IMR-90 (cell line): ENCODE data around the gene RANBP3. TPM values are rescaled to one million over a fixed set of nuclear protein-coding genes. Genes with fewer than 3 reads are reported as not detected.

Experiments
- ATAC-seq: fragments of 200-7000 bp; cut with Tn5 transposase; 2 replicates; pipeline ENCODE4 v1.9.1; 2020; ENCODE audit warnings: low read depth, mild to moderate bottlenecking, moderate library complexity
- BruUV-seq: library from RNA; stranded (reverse); fragments of 400-500 nt; replicated peaks from 2 replicates; lab custom pipeline; 2021; lab: Mats Ljungman, UMichigan
- CTCF ChIA-PET: fragments of 300-600 bp; formaldehyde crosslinking; extraction: SDS; loops from one replicate; lab custom pipeline; 2021; ENCODE audit warnings: antibody characterized with exemption; lab: Yijun Ruan, JAX
- POLR2A ChIA-PET: fragments of 300-600 bp; sonication (Branson Sonifier 250); formaldehyde crosslinking; loops from one replicate; lab custom pipeline; 2022; ENCODE audit warnings: antibody characterized with exemption; ENCODE audit not compliant: unreplicated experiment; lab: Charles Lee
- DNase-seq: peaks from one replicate; pipeline ENCODE4 v3.0.0; 2013
- H2AFZ ChIP-seq: replicated peaks from 2 replicates; pipeline ENCODE3; 2013; ENCODE audit warnings: low read length, mild to moderate bottlenecking; ENCODE audit not compliant: poor library complexity
- H2AK5ac ChIP-seq: 2 replicates; pipeline ENCODE4 v1.6.1; 2013; ENCODE audit warnings: low read depth, low read length, inconsistent platforms
- H2AK9ac ChIP-seq: replicated peaks from 2 replicates; pipeline ENCODE3; 2013; ENCODE audit warnings: mild to moderate bottlenecking, low read depth, low read length, moderate library complexity; ENCODE audit not compliant: poor library complexity
- H2BK120ac ChIP-seq: 2 replicates; pipeline ENCODE4 v1.6.1; 2013; ENCODE audit warnings: low read depth, low read length, inconsistent platforms
- H2BK15ac ChIP-seq: 3 replicates; pipeline ENCODE4 v1.6.1; 2013; ENCODE audit warnings: low read depth, low read length, inconsistent platforms
- H2BK20ac ChIP-seq: 2 replicates; pipeline ENCODE4 v1.6.1; 2013; ENCODE audit warnings: low read depth, mild to moderate bottlenecking, inconsistent platforms, low read length, moderate library complexity
- H2BK5ac ChIP-seq: 2 replicates; pipeline ENCODE4 v1.6.1; 2013; ENCODE audit warnings: mild to moderate bottlenecking, low read depth, low read length, inconsistent platforms; ENCODE audit not compliant: poor library complexity, severe bottlenecking
- H3K14ac ChIP-seq: replicated peaks from 2 replicates; pipeline ENCODE4 v1.6.1; 2013; ENCODE audit warnings: low read depth, low read length, inconsistent platforms
- H3K18ac ChIP-seq: 2 replicates; pipeline ENCODE4 v1.6.1; 2013; ENCODE audit warnings: low read depth, low read length, control low read depth
- H3K23ac ChIP-seq: 2 replicates; pipeline ENCODE4 v1.6.1; 2013; ENCODE audit warnings: low read depth, low read length, inconsistent platforms
- H3K27ac ChIP-seq: 2 replicates; pipeline ENCODE4 v1.5.1; 2013; ENCODE audit warnings: mild to moderate bottlenecking, control low read depth, low read length; ENCODE audit not compliant: insufficient read depth
- H3K27me3 ChIP-seq: 2 replicates; pipeline ENCODE4 v1.6.1; 2013; ENCODE audit warnings: low read length; ENCODE audit not compliant: control insufficient read depth, insufficient read depth
- H3K36me3 ChIP-seq: 2 replicates; pipeline ENCODE4 v1.6.1; 2013; ENCODE audit warnings: low read length, mixed read lengths; ENCODE audit not compliant: control insufficient read depth, insufficient read depth
- H3K4ac ChIP-seq: 2 replicates; pipeline ENCODE4 v1.6.1; 2013; ENCODE audit warnings: low read depth, low read length, inconsistent platforms
- H3K4me1 ChIP-seq: 2 replicates; pipeline ENCODE4 v1.6.1; 2013; ENCODE audit warnings: low read length, mixed read lengths; ENCODE audit not compliant: control insufficient read depth, insufficient read depth
- H3K4me2 ChIP-seq: 2 replicates; pipeline ENCODE4 v1.6.1; 2013; ENCODE audit warnings: low read depth, mild to moderate bottlenecking, control low read depth, low read length, moderate library complexity
- H3K4me3 ChIP-seq: 2 replicates; pipeline ENCODE4 v1.5.1; 2013; ENCODE audit warnings: low read depth, mild to moderate bottlenecking, control low read depth, low read length, moderate library complexity; ENCODE audit not compliant: insufficient read depth
- H3K56ac ChIP-seq: 2 replicates; pipeline ENCODE4 v1.6.1; 2013; ENCODE audit warnings: low read length, inconsistent platforms; ENCODE audit not compliant: insufficient read depth; ENCODE audit errors: extremely low read depth
- H3K79me1 ChIP-seq, 2 experiments: 2 replicates each; pipeline ENCODE4 v1.6.1; 2013; ENCODE audit warnings: low read length in 2 of 2, inconsistent platforms in 1 of 2, low read depth in 1 of 2
- H3K9ac ChIP-seq: 2 replicates; pipeline ENCODE4 v1.6.1; 2013; ENCODE audit warnings: low read depth, low read length, control low read depth
- H3K9me1 ChIP-seq: 2 replicates; pipeline ENCODE4 v1.6.1; 2013; ENCODE audit warnings: low read length, inconsistent platforms; ENCODE audit not compliant: insufficient read depth
- H3K9me3 ChIP-seq: 2 replicates; pipeline ENCODE4 v1.6.1; 2013; ENCODE audit warnings: low read length; ENCODE audit not compliant: control insufficient read depth, insufficient read depth
- H4K20me1 ChIP-seq: 2 replicates; pipeline ENCODE4 v1.6.1; 2013; ENCODE audit warnings: low read length, inconsistent platforms; ENCODE audit not compliant: insufficient read depth
- H4K5ac ChIP-seq: 2 replicates; pipeline ENCODE4 v1.6.1; 2013; ENCODE audit warnings: mild to moderate bottlenecking, low read depth, low read length, control low read depth
- H4K8ac ChIP-seq, 2 experiments: 2 replicates each; pipeline ENCODE4 v1.6.1; 2013; ENCODE audit warnings: low read depth in 2 of 2, low read length in 2 of 2, control low read depth in 1 of 2, inconsistent platforms in 1 of 2
- H4K91ac ChIP-seq: 2 replicates; pipeline ENCODE4 v1.6.1; 2013; ENCODE audit warnings: low read depth, low read length, inconsistent platforms; ENCODE audit not compliant: insufficient read depth
- BHLHE40 ChIP-seq: fragments of 150-350 bp; IDR thresholded peaks from 2 replicates; pipeline ENCODE4 v1.6.1; 2016; ENCODE audit warnings: mild to moderate bottlenecking, low read depth, low read length
- CEBPB ChIP-seq: IDR thresholded peaks from 2 replicates; pipeline ENCODE4 v1.6.1; 2012; ENCODE audit warnings: low read depth, low read length, improper control_type of control experiment
- FOS ChIP-seq: fragments of 150-350 bp; IDR thresholded peaks from 2 replicates; pipeline ENCODE4 v1.6.1; 2016; ENCODE audit warnings: low read depth, low read length
- MAFK ChIP-seq: IDR thresholded peaks from 2 replicates; pipeline ENCODE4 v1.6.1; 2012; ENCODE audit warnings: low read depth, low read length, improper control_type of control experiment
- MAZ ChIP-seq: IDR thresholded peaks from 2 replicates; pipeline ENCODE4 v1.6.1; 2012; ENCODE audit warnings: low read depth, mild to moderate bottlenecking, low read length, improper control_type of control experiment, moderate library complexity, borderline replicate concordance
- MXI1 ChIP-seq: IDR thresholded peaks from 2 replicates; pipeline ENCODE4 v1.6.1; 2012; ENCODE audit warnings: low read depth, mild to moderate bottlenecking, low read length, moderate library complexity, borderline replicate concordance
- NFE2L2 ChIP-seq: fragments of 150-350 bp; IDR thresholded peaks from 2 replicates; pipeline ENCODE4 v1.6.1; 2016; ENCODE audit warnings: low read depth, mild to moderate bottlenecking, low read length
- POLR2A ChIP-seq: IDR thresholded peaks from 2 replicates; pipeline ENCODE4 v1.6.1; 2012; ENCODE audit warnings: mild to moderate bottlenecking, low read depth, low read length
- RAD21 ChIP-seq: IDR thresholded peaks from 2 replicates; pipeline ENCODE4 v1.6.1; 2012; ENCODE audit warnings: low read length, improper control_type of control experiment
- RCOR1 ChIP-seq: IDR thresholded peaks from 2 replicates; pipeline ENCODE4 v1.6.1; 2012; ENCODE audit warnings: mild to moderate bottlenecking, low read length, improper control_type of control experiment; ENCODE audit not compliant: insufficient replicate concordance
- RFX5 ChIP-seq: IDR thresholded peaks from 2 replicates; pipeline ENCODE4 v1.8.0; 2012; ENCODE audit warnings: low read depth, mild to moderate bottlenecking, low read length, moderate library complexity
- SMC3 ChIP-seq: fragments of 150-350 bp; IDR thresholded peaks from 2 replicates; pipeline ENCODE4 v1.6.1; 2016; ENCODE audit warnings: low read depth, mild to moderate bottlenecking, antibody characterized with exemption, low read length, moderate library complexity
- USF2 ChIP-seq: fragments of 150-350 bp; IDR thresholded peaks from 2 replicates; pipeline ENCODE4 v1.6.1; 2017; ENCODE audit warnings: mild to moderate bottlenecking, antibody characterized with exemption, low read length, low read depth
- WGBS, 2 experiments: methylation state at CpG; one replicate each; pipeline versions ENCODE4 v1.1.5 to v1.1.7; 2013; ENCODE audit warnings: missing lambda C conversion rate in 2 of 2; ENCODE audit not compliant: insufficient read length in 1 of 2; ENCODE audit errors: extremely low coverage in 2 of 2; 5-methylcytosine and 5-hydroxymethylcytosine counted together
- dilution Hi-C: fragments of 300-500 bp; cut with HindIII; formaldehyde crosslinking; loops from one replicate; pipeline ENCODE4 v1.14.3; 2018; ENCODE audit warnings: low sequenced_read_pairs; ENCODE audit not compliant: unreplicated experiment
- in situ Hi-C: fragments of 300-500 bp; cut with MboI; formaldehyde crosslinking; loops from 3 replicates; pipeline ENCODE4 v1.14.3; 2019; ENCODE audit warnings: low sequenced_read_pairs, inconsistent platforms, mixed read lengths
- intact Hi-C: fragments of 100-400 bp; cut with micrococcal nuclease; formaldehyde crosslinking; loops from 2 replicates; pipeline ENCODE4 v1.10.0; 2022
- polyA plus RNA-seq, 3 experiments: library from polyadenylated mRNA; depleted of rRNA; stranded (reverse); fragments of >200 nt; gene quantifications; 2 replicates each; pipeline ENCODE4 v1.2.3, GENCODE V29; 2012; ENCODE audit warnings: low replicate concordance in 1 of 3
- total RNA-seq: library from RNA; depleted of rRNA; stranded (reverse); fragments of >200 nt; gene quantifications from 2 replicates; pipeline ENCODE4 v1.2.3, GENCODE V29; 2012
- TF ChIP-seq, protein P1 (sequence below): fragments of 150-350 bp; IDR thresholded peaks from 2 replicates; pipeline ENCODE4 v1.6.1; 2016; ENCODE audit warnings: low read depth, mild to moderate bottlenecking, low read length, moderate library complexity, borderline replicate concordance
- TF ChIP-seq, protein P2 (sequence below): conservative IDR thresholded peaks from 2 replicates; pipeline ENCODE4 v1.5.1; 2012; ENCODE audit warnings: mild to moderate bottlenecking, low read depth, low read length, improper control_type of control experiment

The RANBP3 gene
- total and polyA plus RNA-seq, 2 of the 4 experiments (the other 2 are of a cell fraction) = 42.5 to 111 TPM

DNA sequence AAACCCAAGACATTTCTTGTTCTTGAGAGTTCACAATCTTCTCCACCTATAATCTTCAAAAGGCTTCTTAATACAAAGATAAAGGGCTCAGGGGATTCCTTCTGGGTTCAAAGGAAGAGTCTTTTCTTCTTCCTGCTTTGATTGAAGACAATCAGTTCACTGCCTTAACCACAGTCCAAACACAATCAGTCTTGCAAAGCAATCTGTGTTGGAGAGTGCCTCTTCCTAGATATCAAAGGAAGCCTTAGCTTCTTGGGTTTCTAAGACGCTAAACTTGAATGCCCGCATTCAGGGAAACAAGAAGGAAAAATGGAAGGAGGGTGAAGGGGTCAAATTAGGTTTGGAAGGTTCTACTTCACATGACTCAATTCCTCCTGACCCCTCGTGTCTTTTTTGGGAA, 27.2 kb downstream of the RANBP3 start:
- no peak for DNase-seq
- ATAC-seq = no peak
- no peak overlapping the region for H4K5ac ChIP-seq
- H2BK120ac ChIP-seq = no peak overlapping the region
- no peaks in the 10 kb centered on the region for H3K9me3 ChIP-seq
- intact Hi-C loops = no loop called here
- ChIA-PET POLR2A (no interaction called here), CTCF (interaction anchor here (1.0 kb wide), 1 partner anchor 17 kb away, joined by 3 read pairs; no protein-coding TSS in a partner anchor)
- no peak overlapping the region for H2AK9ac ChIP-seq
- H3K56ac ChIP-seq = no peak overlapping the region
- H3K18ac ChIP-seq = no peak overlapping the region
- H3K27ac ChIP-seq = no peak overlapping the region
- peaks cover 46% of the 10 kb centered on the region for H3K9me1 ChIP-seq
- H2BK5ac ChIP-seq = no peak overlapping the region
- no peak overlapping the region for H4K91ac ChIP-seq
- no peak overlapping the region for H2BK20ac ChIP-seq
- no peak overlapping the region for H3K4ac ChIP-seq
- BruUV-seq = no TSS peak
- peaks cover 71% of the 10 kb centered on the region for H4K20me1 ChIP-seq
- H3K23ac ChIP-seq = no peak overlapping the region; the same call in 1 of the 2 replicates
- H3K4me2 ChIP-seq = no peak overlapping the region
- in situ Hi-C loops = no loop called here
- H3K79me1 ChIP-seq = peaks cover 50 to 98% of the 10 kb centered on the region in 2 experiments
- dilution Hi-C loops = no loop called here
- H4K8ac ChIP-seq = no peak overlapping the region
- no peak overlapping the region for H2AK5ac ChIP-seq
- WGBS, 2 experiments = no CpG with 5 or more reads among the region's 3 CpGs
- H3K36me3 ChIP-seq = peaks cover 18% of the 10 kb centered on the region
- no peak overlapping the region for H3K14ac ChIP-seq
- no peak overlapping the region for H3K9ac ChIP-seq
- H2BK15ac ChIP-seq = no peak overlapping the region
- TF ChIP-seq FOS (no peak), MAZ (no peak), POLR2A (no peak), NFE2L2 (no peak), MAFK (no peak), SMC3 (no peak), BHLHE40 (no peak), MXI1 (no peak), RAD21 (no peak), RFX5 (no peak), RCOR1 (no peak), USF2 (no peak), CEBPB (no peak)
- TF ChIP-seq, protein P1, sequence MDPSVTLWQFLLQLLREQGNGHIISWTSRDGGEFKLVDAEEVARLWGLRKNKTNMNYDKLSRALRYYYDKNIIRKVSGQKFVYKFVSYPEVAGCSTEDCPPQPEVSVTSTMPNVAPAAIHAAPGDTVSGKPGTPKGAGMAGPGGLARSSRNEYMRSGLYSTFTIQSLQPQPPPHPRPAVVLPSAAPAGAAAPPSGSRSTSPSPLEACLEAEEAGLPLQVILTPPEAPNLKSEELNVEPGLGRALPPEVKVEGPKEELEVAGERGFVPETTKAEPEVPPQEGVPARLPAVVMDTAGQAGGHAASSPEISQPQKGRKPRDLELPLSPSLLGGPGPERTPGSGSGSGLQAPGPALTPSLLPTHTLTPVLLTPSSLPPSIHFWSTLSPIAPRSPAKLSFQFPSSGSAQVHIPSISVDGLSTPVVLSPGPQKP = no peak
- TF ChIP-seq, protein P2, sequence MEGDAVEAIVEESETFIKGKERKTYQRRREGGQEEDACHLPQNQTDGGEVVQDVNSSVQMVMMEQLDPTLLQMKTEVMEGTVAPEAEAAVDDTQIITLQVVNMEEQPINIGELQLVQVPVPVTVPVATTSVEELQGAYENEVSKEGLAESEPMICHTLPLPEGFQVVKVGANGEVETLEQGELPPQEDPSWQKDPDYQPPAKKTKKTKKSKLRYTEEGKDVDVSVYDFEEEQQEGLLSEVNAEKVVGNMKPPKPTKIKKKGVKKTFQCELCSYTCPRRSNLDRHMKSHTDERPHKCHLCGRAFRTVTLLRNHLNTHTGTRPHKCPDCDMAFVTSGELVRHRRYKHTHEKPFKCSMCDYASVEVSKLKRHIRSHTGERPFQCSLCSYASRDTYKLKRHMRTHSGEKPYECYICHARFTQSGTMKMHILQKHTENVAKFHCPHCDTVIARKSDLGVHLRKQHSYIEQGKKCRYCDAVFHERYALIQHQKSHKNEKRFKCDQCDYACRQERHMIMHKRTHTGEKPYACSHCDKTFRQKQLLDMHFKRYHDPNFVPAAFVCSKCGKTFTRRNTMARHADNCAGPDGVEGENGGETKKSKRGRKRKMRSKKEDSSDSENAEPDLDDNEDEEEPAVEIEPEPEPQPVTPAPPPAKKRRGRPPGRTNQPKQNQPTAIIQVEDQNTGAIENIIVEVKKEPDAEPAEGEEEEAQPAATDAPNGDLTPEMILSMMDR = no peak
- H3K4me3 ChIP-seq = no peak overlapping the region
- no peak overlapping the region for H2AFZ ChIP-seq
- H3K4me1 ChIP-seq = peaks cover 56% of the 10 kb centered on the region
- H3K27me3 ChIP-seq = no peaks in the 10 kb centered on the region
